NCI-H2029 treated with DMSO at 0.1 percent for 48 hours (cell line): Measurements from ENCODE around the gene SLC16A9.
"Not testable (repeated sequence)": the region's sequence is repeated elsewhere in the genome, so short reads cannot be mapped to it uniquely, and the experiment has no call there.

Experiments
- DNase-seq: peaks from one replicate; lab custom pipeline; 2025; lab: John Stamatoyannopoulos, UW

SLC16A9 gene, protein sequence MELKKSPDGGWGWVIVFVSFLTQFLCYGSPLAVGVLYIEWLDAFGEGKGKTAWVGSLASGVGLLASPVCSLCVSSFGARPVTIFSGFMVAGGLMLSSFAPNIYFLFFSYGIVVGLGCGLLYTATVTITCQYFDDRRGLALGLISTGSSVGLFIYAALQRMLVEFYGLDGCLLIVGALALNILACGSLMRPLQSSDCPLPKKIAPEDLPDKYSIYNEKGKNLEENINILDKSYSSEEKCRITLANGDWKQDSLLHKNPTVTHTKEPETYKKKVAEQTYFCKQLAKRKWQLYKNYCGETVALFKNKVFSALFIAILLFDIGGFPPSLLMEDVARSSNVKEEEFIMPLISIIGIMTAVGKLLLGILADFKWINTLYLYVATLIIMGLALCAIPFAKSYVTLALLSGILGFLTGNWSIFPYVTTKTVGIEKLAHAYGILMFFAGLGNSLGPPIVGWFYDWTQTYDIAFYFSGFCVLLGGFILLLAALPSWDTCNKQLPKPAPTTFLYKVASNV

GRCh38 chr10:59709395-59710125 lies at the start of gene SLC16A9:
TSS of gene SLC16A9 (minus strand) at chr10:59709850. CDS start at chr10:59684291, 25,559 bp downstream.
- DNase-seq, result no peak

DNA sequence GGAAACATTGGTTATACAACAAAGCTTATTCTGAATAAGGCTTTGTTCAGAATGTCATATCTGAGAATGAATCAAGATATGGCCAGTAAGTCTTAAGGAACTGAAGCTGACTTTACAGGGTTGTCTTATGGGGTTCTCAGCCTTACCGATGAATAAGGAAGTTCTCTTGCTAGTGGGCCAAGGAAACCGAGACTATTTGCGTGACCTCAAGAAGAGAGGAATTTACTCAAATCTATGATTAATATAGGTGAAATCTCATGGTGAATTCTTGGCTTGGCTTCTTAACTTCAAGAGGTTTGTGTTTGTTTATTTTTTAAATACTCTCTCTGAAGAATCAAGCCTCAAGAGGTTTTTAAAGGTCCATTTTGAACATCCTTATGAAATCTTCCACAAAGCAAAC lies 48.3 kb upstream of the SLC16A9 start:
- no peak for DNase-seq

DNA sequence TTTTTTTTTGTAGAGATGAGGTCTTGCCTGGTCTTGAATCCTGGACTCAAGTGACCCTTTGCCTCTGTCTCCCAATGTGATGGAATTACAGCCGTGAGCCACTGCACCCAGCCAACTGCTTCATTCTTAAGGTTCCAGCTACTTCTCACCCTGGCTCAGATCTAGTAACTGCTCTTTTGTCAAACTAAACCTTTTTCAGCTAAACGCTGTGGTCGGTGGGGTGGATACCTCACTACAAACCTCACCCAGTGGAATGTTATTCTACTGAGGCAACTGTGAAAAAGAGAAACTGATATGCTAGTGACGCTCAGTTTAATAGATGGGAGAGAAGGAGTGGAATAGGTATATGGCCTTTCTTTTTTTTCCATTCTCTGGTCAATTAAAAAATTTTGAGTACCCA lies 45.3 kb upstream of the SLC16A9 start:
- no peak for DNase-seq

GRCh38 chr10:59753267-59753666 lies 43.6 kb upstream of the SLC16A9 start, which contains the start of gene MRLN:
TSS of gene MRLN (minus strand) at chr10:59753455.
- no peak for DNase-seq

DNA sequence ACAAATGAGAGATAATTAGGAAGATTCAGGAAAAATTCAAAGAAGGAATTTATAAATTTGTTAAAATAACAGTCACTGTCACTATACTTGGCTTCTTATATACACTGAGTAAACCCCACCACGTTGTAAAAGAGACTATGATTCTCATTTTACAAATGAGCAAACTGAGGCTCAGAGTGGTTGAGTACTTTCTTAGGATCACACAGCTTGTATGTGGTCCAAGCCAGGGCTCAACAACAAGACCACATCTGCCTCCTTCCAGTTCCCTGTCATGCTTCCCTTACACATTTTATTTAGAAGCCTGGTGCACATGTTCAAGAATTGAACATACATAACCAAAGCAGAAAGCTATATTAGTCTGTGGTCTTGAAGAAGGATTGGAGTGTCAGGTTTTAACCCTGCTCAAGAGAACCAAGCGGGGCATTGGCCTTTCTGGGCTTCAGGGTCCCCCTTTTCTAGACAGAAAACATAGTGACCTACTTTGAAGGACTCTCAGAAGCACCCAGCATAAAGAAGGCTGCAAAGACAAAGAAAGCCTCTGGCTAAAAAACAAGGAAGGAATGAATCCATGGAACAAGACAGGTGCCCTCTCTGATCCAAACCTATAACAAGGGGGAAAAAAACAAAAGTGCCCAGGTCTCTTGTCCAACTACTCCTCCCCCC lies 42.8 kb upstream of the SLC16A9 start:
- no peak for DNase-seq

DNA sequence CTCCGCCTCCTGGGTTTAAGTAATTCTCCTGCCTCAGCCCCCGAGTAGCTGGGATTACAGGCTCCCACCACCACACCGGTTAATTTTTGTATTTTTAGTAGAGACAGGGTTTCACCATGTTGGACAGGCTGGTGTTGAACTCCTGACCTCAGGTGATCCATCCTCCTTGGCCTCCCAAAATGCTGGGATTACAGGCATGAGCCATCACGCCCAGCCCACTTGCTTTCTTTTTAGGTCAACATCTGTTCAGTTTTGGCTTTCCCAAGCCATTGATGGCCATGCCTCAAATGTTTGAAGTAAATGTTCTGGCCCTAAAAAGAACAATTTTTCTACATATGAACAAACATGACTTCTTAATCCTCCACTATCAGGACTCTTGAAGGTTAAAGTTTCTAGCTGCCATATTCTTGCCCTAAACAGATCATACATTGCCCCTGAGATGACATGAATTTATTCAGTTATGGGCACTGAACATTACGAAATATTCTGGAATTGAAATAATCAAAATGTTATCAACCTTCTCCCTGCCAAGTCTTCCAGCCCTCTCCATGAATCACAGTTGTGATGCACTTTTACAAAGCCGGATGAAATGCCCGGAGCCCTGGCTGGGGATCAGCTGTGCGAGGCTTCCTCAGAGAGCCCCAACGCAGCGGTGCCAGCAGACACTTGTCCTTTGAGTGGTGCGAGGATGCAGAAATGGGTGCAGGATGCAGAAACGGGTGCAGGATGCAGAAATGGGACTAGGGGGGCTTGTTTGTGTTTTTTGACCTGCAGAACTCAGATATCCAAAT lies 40.7 kb upstream of the SLC16A9 start:
- no peak for DNase-seq

- DNase-seq, result no peak
These were observed 39.2 kb upstream of the SLC16A9 start for GRCh38 chr10:59748834-59749233.

DNA sequence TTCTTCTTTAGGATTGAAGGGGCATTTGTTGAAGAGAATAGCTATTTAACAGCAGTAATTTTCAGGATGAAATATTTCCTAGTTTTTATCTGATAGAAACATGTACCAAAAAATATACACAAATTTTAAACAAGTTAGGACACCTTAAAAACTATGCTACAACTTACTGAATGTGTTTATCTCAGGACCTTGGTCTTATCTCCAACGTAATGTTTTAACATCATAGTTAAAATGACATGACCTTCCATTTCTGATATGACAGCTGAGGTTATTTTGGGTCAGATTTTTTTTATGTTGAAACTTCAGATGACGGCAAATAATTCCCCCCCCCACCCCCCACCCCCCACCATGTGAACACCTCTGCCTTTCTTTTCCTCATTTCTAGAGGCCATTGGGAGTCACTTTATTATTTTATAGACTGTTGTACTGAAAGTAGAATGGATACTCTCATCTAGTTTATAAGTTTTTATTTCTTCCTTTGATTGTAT lies 35.6 kb upstream of the SLC16A9 start:
- DNase-seq, result no peak

DNA sequence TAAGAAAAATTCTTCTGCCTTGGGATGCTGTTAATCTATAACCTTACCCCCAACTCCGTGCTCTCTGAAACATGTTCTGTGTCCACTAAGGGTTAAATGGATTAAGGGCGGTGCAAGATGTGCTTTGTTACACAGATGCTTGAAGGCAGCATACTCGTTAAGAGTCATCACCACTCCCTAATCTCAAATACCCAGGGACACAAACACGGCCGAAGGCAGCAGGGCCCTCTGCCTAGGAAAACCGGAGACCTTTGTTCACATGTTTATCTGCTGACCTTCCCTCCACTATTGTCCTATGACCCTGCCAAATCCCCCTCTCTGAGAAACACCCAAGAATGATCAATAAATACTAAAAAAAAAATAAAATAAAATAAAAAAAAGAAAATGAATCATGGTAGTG lies 35.1 kb upstream of the SLC16A9 start:
- not testable (repeated sequence) for DNase-seq

- DNase-seq, result not testable (repeated sequence)
These were observed 34.5 kb upstream of the SLC16A9 start for GRCh38 chr10:59744156-59744555.

- no peak for DNase-seq
These were observed 31.9 kb upstream of the SLC16A9 start for GRCh38 chr10:59741583-59741982.

DNA sequence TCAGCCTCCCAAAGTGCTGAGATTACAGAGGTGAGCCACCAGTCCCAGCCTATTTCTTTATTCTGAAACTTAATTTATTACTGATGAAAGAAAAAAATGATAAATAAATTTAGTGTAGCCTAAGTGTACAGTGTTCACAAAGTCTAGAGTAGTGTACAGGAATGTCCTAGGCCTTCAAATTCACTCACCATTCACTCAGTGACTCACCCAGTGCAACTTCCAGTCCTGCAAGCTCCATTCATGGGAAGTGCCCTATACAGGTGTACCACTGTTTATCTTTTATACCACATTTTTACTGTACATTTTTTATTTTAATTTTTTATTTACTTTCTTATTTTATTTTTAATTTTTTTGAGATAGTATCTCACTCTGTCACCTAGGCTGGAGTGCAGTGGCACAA lies 31.4 kb upstream of the SLC16A9 start:
- no peak for DNase-seq

DNA sequence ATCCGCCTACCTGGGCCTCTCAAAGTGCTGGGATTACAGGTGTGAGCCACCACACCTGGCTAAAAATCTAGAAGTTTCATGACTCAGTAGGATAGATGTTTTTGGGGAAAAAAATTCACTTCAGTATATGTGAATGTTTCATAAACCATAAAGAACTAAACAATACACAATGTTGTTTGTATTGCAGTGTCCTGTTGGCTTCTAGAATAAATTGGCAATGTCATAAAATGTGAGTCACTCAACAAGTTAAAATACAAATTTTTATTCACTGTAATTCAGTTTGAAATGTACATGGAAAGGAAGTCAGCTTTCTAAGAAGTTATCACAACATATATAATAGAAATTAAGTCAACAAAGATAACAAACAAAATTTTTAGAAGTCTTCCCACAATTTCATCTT lies 27.1 kb upstream of the SLC16A9 start:
- no peak for DNase-seq

- DNase-seq, result no peak
These were observed 25.6 kb upstream of the SLC16A9 start for GRCh38 chr10:59735296-59735695.

- DNase-seq, result no peak
These were observed 24.4 kb upstream of the SLC16A9 start for GRCh38 chr10:59734014-59734462.

DNA sequence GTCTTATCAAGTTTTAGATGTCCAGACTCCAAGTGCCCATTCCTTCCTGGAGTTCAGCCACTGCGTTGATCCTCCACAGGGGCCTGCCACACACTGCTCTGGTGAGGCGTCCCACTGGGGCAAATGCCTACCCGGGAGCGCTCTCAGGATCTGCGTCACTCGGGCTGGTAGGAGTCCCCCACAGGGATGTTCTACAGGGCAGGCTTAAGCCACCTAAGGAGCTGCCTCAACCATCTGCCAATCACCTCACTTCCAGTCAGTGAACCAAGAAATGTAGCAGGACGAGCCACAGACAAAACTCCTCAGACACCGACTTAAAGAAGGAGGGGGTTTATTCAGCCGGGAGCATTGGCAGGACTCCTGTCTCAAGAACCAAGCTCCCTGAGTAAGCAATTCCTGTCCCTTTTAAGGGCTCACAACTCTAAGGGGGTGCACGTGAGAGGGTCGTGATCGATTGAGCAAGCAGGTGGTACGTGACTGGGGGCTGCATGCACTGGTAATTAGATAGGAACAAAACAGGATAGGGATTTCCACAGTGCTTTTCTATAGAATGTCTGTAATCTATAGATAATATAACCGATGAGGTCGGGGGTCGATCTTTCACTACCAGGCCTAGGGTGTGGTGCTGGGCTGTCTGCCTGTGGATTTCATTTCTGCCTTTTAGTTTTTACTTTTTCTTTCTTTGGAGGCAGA lies 23.8 kb upstream of the SLC16A9 start:
- DNase-seq, result not testable (repeated sequence)

DNA sequence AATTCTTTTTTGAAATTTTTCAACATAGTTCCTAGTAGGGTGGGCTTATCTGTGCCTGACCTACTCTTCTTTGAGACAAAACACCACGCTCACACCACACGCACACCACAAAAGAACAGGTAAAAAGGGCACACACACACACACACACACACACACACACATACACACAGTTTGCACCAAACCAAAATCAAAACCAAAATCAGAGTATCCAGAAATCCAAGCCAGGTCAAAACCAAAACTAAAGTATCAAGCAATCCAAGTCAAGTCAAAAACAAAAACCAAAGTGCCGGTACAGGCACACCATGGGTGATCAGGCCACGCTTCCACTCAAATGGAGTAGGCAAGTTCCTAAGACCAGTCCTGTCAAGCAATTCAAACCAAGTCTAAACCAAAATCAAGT lies 23.2 kb upstream of the SLC16A9 start:
- DNase-seq, result not testable (repeated sequence)

DNA sequence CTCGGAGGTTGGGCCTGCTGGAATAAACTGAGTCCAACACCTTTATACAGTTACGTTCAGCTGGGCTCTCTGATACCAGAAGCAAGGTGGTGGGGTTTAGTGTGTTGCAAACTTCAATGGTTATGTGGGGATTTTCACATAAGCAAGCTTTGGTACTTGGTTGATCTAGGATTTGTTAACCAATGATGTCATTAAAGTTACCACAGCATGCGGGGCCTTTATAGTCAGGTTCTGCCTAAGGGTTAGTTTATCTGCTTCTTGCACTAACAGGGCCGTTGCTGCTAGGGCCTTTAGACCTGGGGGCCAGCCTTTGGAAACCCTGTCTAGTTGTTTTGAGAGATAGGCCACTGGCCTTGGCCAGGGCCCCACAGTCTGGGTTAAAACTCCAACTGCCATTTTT lies 19.5 kb upstream of the SLC16A9 start:
- not testable (repeated sequence) for DNase-seq

GRCh38 chr10:59724098-59724938 lies 14.7 kb upstream of the SLC16A9 start:
- DNase-seq, result no peak

DNA sequence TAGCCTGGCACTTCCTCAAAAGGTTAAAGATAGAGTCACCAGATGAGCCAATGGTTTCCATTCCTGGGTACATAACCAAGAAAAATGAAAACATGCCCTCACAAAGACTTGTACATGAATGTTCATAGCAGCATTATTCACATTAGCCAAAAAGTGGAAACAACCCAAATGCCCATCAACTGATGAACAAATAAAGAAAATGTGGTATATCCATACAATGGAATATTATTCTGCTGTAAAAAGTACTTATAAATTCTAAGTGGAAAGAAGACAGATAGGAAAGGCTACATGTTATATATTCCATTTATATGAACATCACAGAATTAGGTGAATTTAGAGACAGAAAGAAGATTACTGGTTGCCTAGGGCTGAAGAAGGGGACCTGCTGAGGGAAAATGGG lies 10.7 kb upstream of the SLC16A9 start:
- no peak for DNase-seq
